ENCODE data around the gene TSPAN2. TPM values are rescaled to one million over a fixed set of nuclear protein-coding genes. Genes with fewer than 3 reads are reported as not detected.

TSPAN2 gene
- total and polyA plus RNA-seq, 2 donors from 2014 or later, result 9.9 to 14.6 TPM

DNA sequence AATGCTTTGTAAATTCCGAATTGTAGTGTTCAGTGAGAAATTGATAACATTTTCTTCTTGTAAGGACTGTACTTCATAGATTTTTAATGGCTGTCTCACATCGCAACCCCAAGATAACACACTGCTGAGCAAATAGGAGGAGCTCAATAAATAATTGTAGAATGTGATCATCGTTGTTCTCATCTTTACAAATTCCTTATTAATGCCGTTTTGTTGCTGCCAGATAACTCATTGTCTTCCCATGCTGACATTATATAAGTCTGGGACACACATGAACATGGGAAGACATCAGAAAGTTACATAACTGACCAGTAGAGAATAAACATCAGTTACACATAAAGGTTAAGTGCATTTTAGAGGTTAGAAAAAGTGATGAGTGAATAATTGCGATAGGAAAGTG, 46.4 kb upstream of the TSPAN2 start:
- Histone ChIP-seq H3K4me3 (ENCODE audit: low read length in 3 of 3) (no peak overlapping the region), H3K27me3 (ENCODE audit: control insufficient read depth, insufficient read depth, low read length) (no peaks in the 10 kb centered on the region), H3K9me3 (ENCODE audit: control insufficient read depth in 2 of 3, insufficient read depth in 1 of 3, low read length in 3 of 3) (no peaks in the 10 kb centered on the region), H3K9ac (ENCODE audit: low read length in 3 of 3) (no peak overlapping the region), H3K4me1 (ENCODE audit: control insufficient read depth in 2 of 3, insufficient read depth in 2 of 3, low read depth in 1 of 3, low read length in 3 of 3) (no peaks in the 10 kb centered on the region), H3K27ac (ENCODE audit: low read depth in 2 of 2, low read length in 2 of 2) (no peak overlapping the region), H3K36me3 (ENCODE audit: control insufficient read depth in 2 of 3, insufficient read depth in 3 of 3, low read length in 3 of 3) (no peaks in the 10 kb centered on the region)
- FAIRE-seq, result no peak
- no peak for DNase-seq
- intact Hi-C loops (cut with DNase I), result no loop called here
- TF ChIP-seq, protein P1, sequence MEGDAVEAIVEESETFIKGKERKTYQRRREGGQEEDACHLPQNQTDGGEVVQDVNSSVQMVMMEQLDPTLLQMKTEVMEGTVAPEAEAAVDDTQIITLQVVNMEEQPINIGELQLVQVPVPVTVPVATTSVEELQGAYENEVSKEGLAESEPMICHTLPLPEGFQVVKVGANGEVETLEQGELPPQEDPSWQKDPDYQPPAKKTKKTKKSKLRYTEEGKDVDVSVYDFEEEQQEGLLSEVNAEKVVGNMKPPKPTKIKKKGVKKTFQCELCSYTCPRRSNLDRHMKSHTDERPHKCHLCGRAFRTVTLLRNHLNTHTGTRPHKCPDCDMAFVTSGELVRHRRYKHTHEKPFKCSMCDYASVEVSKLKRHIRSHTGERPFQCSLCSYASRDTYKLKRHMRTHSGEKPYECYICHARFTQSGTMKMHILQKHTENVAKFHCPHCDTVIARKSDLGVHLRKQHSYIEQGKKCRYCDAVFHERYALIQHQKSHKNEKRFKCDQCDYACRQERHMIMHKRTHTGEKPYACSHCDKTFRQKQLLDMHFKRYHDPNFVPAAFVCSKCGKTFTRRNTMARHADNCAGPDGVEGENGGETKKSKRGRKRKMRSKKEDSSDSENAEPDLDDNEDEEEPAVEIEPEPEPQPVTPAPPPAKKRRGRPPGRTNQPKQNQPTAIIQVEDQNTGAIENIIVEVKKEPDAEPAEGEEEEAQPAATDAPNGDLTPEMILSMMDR (IDR thresholded peaks at IDR 0.05; ENCODE audit: borderline replicate concordance, extremely low read depth, insufficient read depth), result no peak

DNA sequence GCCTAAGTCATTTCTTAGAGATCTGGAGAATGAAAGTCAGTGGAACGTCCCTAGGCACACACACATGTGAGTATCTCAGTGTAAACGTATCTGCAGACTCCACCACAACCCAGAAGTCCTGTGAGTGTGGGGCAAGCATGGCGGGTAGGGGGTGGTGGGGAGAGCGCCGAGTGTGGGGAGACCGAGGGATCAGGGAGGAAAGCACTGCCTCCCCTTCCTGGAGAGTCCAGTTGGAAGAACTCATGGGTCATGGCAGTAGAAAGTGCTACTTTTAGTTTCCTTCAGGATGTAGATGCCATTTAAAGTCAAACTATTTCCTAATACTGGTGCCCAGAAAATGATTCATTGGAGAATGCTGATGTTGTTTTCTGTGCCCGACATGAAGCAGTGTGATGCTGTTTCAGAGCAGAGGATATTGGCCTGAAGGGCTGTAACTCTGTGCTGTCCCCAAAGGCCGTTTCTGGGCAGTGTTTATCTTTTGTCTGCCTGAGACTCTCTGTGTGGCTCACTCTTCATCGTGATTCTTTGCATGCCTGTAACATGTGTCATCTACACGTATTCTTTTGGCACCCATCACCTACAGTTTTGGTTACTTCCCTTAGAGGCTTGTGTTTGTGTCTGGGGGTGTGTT, 45.7 kb upstream of the TSPAN2 start:
- Histone ChIP-seq H3K9ac (ENCODE audit: low read length in 3 of 3) (no peak overlapping the region), H3K27me3 (ENCODE audit: control insufficient read depth, insufficient read depth, low read length) (no peaks in the 10 kb centered on the region), H3K9me3 (ENCODE audit: control insufficient read depth in 2 of 3, insufficient read depth in 1 of 3, low read length in 3 of 3) (no peaks in the 10 kb centered on the region), H3K4me1 (ENCODE audit: control insufficient read depth in 2 of 3, insufficient read depth in 2 of 3, low read depth in 1 of 3, low read length in 3 of 3) (no peaks in the 10 kb centered on the region), H3K4me3 (ENCODE audit: low read length in 3 of 3) (no peak overlapping the region), H3K36me3 (ENCODE audit: control insufficient read depth in 2 of 3, insufficient read depth in 3 of 3, low read length in 3 of 3) (no peaks in the 10 kb centered on the region), H3K27ac (ENCODE audit: low read depth in 2 of 2, low read length in 2 of 2) (no peak overlapping the region)
- FAIRE-seq (no peak), DNase-seq (no peak)
- intact Hi-C loops (cut with DNase I), result no loop called here
- TF ChIP-seq, protein P1 (IDR thresholded peaks at IDR 0.05; ENCODE audit: borderline replicate concordance, extremely low read depth, insufficient read depth), result no peak

DNA sequence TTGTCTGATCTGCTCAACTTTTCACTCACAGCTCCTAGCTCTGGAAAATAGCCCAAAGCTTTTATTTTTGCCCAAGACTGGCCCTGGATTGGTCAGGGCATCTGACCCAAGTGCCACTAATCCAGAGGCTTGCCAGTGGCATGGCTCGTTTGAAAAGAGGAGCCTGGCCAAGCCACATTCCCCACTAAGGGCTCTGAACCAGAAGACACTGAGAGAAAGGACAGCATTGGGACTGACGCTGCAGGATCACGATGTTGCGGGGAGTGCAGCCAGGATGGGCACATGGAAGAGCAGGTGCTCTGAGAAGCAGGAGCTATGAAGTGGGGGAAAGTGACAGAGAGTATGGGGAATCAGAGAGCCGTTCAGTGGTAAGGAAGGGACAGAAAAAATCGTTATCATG, 44.9 kb upstream of the TSPAN2 start:
- intact Hi-C loops (cut with DNase I), result no loop called here

More for the DNA sequence above, 44.9 kb upstream of the TSPAN2 start:
- Histone ChIP-seq H3K9me3 (ENCODE audit: control insufficient read depth in 2 of 3, insufficient read depth in 1 of 3, low read length in 3 of 3) (no peaks in the 10 kb centered on the region), H3K27me3 (ENCODE audit: control insufficient read depth, insufficient read depth, low read length) (no peaks in the 10 kb centered on the region), H3K36me3 (ENCODE audit: control insufficient read depth in 2 of 3, insufficient read depth in 3 of 3, low read length in 3 of 3) (no peaks in the 10 kb centered on the region), H3K4me3 (ENCODE audit: low read length in 3 of 3) (no peak overlapping the region), H3K4me1 (ENCODE audit: control insufficient read depth in 2 of 3, insufficient read depth in 2 of 3, low read depth in 1 of 3, low read length in 3 of 3) (no peaks in the 10 kb centered on the region), H3K27ac (ENCODE audit: low read depth in 2 of 2, low read length in 2 of 2) (no peak overlapping the region), H3K9ac (ENCODE audit: low read length in 3 of 3) (no peak overlapping the region)
- TF ChIP-seq, protein P1 (IDR thresholded peaks at IDR 0.05; ENCODE audit: borderline replicate concordance, extremely low read depth, insufficient read depth), result no peak
- DNase-seq, result no peak
- FAIRE-seq, result no peak
